NCI-H446 (cell line): ENCODE data around the gene GRIP1.

Experiments used
- DNase-seq, 2 experiments: peaks; one replicate each; lab custom pipeline; 2025; lab: John Stamatoyannopoulos, UW

The GRIP1 gene

GRCh38 chr12:66602483-66603143 is 76.3 kb downstream of the GRIP1 start:
- no peak for DNase-seq

GRCh38 chr12:66600903-66601302 is 78.0 kb downstream of the GRIP1 start:
- DNase-seq: no peak

GRCh38 chr12:66599816-66600215 is 79.1 kb downstream of the GRIP1 start:
- no peak for DNase-seq

- DNase-seq: no peak
Measured at GRCh38 chr12:66598608-66599007, 80.3 kb downstream of the GRIP1 start.

- no peak for DNase-seq
Measured at GRCh38 chr12:66598079-66598478, 80.8 kb downstream of the GRIP1 start.

GRCh38 chr12:66596199-66596598 is 82.7 kb downstream of the GRIP1 start:
- DNase-seq: no peak

- no peak for DNase-seq
Measured at GRCh38 chr12:66594688-66595087, 84.2 kb downstream of the GRIP1 start.

GRCh38 chr12:66590275-66590985 is 88.4 kb downstream of the GRIP1 start:
- no peak for DNase-seq

GRCh38 chr12:66589095-66589494 is 89.8 kb downstream of the GRIP1 start:
- DNase-seq: no peak

- no peak for DNase-seq
Measured at GRCh38 chr12:66587912-66588311, 91.0 kb downstream of the GRIP1 start.

- DNase-seq: no peak
Measured at GRCh38 chr12:66584673-66585072, 94.2 kb downstream of the GRIP1 start.

- DNase-seq: no peak
Measured at GRCh38 chr12:66573605-66574004, 105.3 kb downstream of the GRIP1 start.

- no peak for DNase-seq
Measured at GRCh38 chr12:66572845-66573244, 106.0 kb downstream of the GRIP1 start.

GRCh38 chr12:66571361-66571915 is 107.4 kb downstream of the GRIP1 start:
- no peak for DNase-seq

GRCh38 chr12:66563220-66563619 is 115.7 kb downstream of the GRIP1 start:
- DNase-seq: no peak

- DNase-seq: no peak
Measured at GRCh38 chr12:66555113-66555512, 123.8 kb downstream of the GRIP1 start.

GRCh38 chr12:66552716-66553115 is 126.2 kb downstream of the GRIP1 start:
- DNase-seq: no peak

GRCh38 chr12:66550626-66551025 is 128.2 kb downstream of the GRIP1 start:
- no peak for DNase-seq

- no peak for DNase-seq
Measured at GRCh38 chr12:66549050-66549389, 129.9 kb downstream of the GRIP1 start.

GRCh38 chr12:66548338-66549049 is 130.4 kb downstream of the GRIP1 start:
- DNase-seq: no peak

- peak in 1 of 2 experiments; percentile 62 for DNase-seq
Measured at GRCh38 chr12:66541426-66541825, 137.4 kb downstream of the GRIP1 start.

GRCh38 chr12:66539431-66539830 is 139.4 kb downstream of the GRIP1 start:
- peak; percentile 58 to 63 for DNase-seq

- peak in 1 of 2 experiments; percentile 71 for DNase-seq
Measured at GRCh38 chr12:66538970-66539369, 139.9 kb downstream of the GRIP1 start.
